GM10266 (cell line): ENCODE measurements around the gene MEF2C.

Source experiments
- DNase-seq: peaks from one replicate; pipeline ENCODE4 v3.0.0; 2012; ENCODE audit errors: extremely low spot score
- TF ChIP-seq, protein P1 (sequence below): IDR thresholded peaks from 2 replicates; pipeline ENCODE4 v1.5.1; 2012; ENCODE audit warnings: mild to moderate bottlenecking, low read depth; ENCODE audit not compliant: control insufficient read depth, insufficient read depth; ENCODE audit errors: missing control alignments

Gene MEF2C

DNA sequence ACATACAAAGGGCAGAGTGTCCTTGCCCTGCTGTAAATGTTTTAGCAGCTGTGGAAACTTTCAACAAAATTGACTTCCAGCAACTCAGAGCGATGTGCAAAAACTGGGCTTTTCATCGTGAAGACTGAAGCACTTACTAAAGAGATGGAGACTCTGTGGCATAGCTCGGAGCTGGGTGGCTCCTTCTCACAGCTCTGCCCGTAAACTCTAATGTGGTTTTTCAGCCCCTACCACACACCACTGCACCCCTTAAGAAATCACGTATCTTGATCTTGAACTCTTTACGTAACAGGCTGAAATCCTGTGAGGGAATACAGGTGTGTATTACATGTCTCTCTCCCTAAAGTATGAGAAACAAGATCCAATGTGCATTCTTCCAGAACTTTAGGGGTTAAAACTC lies 124.4 kb downstream of the MEF2C start:
- no peak for DNase-seq
- TF ChIP-seq, protein P1, sequence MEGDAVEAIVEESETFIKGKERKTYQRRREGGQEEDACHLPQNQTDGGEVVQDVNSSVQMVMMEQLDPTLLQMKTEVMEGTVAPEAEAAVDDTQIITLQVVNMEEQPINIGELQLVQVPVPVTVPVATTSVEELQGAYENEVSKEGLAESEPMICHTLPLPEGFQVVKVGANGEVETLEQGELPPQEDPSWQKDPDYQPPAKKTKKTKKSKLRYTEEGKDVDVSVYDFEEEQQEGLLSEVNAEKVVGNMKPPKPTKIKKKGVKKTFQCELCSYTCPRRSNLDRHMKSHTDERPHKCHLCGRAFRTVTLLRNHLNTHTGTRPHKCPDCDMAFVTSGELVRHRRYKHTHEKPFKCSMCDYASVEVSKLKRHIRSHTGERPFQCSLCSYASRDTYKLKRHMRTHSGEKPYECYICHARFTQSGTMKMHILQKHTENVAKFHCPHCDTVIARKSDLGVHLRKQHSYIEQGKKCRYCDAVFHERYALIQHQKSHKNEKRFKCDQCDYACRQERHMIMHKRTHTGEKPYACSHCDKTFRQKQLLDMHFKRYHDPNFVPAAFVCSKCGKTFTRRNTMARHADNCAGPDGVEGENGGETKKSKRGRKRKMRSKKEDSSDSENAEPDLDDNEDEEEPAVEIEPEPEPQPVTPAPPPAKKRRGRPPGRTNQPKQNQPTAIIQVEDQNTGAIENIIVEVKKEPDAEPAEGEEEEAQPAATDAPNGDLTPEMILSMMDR = no peak

DNA sequence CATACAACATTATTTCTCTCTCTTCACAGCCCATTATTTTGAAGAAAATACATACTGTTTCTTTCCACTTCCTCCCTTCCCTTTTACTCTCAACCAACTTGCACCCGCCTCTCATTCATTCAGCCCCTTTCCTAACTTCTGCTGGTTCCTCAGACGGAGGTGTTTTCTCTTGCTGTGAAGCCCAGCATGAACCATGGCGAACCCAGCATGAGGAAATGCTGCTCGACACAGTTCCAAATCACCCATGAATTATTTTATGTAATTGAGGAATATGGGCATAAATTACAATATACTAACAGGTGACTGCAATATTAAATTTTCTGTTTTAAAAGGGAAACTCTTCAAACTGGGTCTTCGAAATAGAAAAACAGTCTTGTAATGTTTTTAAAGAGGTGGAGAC lies 124.8 kb downstream of the MEF2C start:
- TF ChIP-seq, protein P1 = no peak
- no peak for DNase-seq

DNA sequence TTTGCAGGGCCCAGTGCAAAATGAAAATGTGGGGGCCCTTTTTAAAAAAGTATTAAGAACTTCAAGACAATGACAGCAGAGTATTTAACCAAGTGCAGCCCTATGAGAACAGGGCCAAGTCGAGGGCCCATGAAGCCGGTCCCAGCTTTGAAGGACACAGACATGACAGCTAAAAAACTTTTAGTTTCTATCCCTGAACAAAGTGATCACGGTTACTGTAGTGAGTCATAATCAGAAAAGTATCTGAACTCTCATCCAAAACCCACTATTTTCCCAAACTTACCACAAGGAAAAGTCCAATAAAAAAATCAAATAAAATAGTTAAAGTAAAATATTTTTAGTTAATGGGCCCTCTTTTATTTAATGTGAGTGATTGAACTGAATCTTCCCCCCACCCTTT lies 126.0 kb downstream of the MEF2C start:
- TF ChIP-seq, protein P1 = no peak
- DNase-seq = no peak

DNA sequence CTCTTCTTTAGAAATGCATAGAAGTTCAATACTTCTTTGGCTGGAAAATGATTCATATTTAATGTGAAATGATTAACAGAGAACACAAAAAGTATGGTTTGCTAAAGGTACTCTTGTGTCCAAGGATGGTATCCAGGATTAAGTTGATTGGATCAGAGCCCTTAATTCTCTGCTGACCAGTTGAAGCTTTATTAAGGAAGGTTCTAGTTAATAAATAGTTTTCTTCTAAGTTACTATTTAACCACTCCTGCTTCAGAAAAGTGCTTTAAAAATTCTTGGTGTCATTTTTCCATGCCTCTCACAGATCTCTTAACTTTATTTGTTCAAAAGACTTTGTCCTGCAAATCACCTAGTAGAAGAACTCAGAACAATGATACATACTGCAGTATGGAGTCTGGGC lies 134.3 kb downstream of the MEF2C start:
- TF ChIP-seq, protein P1 = no peak
- no peak for DNase-seq

DNA sequence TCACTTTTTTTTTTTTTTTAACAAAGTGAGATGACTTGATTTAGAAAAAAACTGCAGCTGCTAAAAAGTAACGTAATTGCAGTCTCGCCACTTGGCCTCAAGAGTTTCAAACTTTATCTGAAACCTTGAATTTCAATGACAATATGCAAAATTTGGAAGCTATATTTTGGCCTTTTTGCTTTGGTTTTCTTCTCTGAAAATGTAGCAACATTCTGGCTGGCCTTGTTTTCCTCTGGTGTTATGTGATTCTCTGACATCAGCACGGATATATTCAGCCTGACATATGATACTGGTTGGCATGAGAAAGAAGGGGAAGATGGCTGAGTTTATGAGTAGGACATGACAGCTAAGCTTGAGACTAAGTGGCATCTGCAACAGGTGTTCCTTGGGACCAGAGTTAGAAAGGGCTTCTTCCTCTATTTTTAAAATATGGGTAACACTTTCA lies 136.5 kb downstream of the MEF2C start:
- DNase-seq = no peak
- TF ChIP-seq, protein P1 = no peak

DNA sequence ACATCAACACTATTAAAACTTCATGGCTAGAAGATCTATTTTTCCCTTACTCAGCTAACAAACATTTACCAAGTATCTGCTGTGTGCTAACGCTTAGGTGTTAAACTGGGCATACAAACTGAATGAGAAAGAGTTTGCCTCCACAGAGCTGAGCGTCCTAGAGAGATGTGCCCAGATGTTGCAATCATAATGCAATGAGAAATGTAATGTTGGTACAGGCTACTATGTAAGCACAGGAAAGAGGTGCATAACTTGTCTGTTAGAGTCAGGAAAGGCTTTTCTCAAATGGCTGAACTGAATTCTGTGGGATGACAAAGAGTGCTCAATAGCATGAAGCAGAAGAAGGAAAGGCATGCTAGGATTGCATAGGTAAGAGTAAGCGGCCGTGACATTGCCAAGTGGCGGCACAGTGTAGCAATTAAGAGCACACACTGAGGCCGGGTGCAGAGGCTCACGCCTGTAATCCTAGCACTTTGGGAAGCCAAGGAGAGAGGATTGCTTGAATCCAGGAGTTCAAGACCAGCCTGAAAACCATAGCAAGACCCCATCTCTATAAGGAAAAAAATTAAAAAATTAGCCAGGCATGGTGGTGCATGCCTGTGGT lies 137.8 kb downstream of the MEF2C start:
- no peak for DNase-seq
- TF ChIP-seq, protein P1 = no peak

DNA sequence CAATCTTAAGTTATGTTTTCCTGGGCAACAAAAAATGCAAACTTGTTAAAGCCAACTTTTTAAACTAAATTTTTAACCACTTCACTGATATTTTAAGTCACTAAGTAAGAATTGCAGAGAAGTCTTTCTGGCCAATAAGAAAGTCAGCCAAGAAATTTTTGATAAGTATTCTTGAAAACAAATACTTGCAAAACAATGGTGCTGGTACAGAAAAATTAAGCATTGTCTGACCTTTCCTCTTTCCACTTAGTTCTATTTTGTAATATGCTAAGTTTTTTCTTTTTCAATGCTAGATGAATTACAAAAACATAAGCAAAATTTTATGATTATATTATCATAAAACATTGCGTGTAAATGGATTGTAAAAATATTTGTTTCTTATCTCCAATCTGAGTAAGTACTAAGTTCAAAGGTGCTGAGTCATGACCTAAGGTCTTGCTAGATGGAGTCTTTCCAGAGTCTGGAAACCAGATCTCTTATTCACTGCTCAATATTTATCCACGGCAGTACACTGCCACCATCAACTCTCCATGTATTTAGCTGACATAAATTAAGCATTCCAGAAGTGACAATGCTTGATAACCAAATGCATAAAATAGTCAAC lies 139.7 kb downstream of the MEF2C start:
- TF ChIP-seq, protein P1 = no peak
- DNase-seq = no peak
